Endothelial cell of umbilical vein (primary cell): ENCODE measurements around the gene CMC2. TPM values are rescaled to one million over a fixed set of nuclear protein-coding genes. Genes with fewer than 3 reads are reported as not detected.

Source experiments
- BruUV-seq: library from RNA; stranded (reverse); fragments of 400-500 nt; replicated peaks from 2 replicates; lab custom pipeline; 2021; lab: Mats Ljungman, UMichigan
- CTCF ChIA-PET: fragments of 300-600, 350-600 bp; sonication (Branson Sonifier 250); formaldehyde crosslinking; loops from one replicate; lab custom pipeline; 2021; ENCODE audit warnings: antibody characterized with exemption, inconsistent platforms; lab: Charles Lee
- POLR2A ChIA-PET: fragments of 300-600, 350-600 bp; sonication (Branson Sonifier 250); formaldehyde crosslinking; loops from one replicate; lab custom pipeline; 2021; ENCODE audit warnings: antibody characterized with exemption, inconsistent platforms; lab: Charles Lee
- DNase-seq: peaks from one replicate; pipeline ENCODE4 v3.0.0-alpha.2; 2011; ENCODE audit warnings: low read depth, low spot score
- FAIRE-seq: peaks from 2 replicates; lab custom pipeline; 2011; peaks lifted over from hg19 to GRCh38; lab: Jason Lieb, UNC
- H2AFZ ChIP-seq: 2 replicates; pipeline ENCODE4 v1.6.0; 2012; ENCODE audit warnings: low read depth, low read length, control low read depth, inconsistent platforms
- H3K27ac ChIP-seq: 2 replicates; pipeline ENCODE4 v1.5.1; 2011; ENCODE audit warnings: low read depth, mild to moderate bottlenecking, control low read depth, low read length, moderate library complexity; ENCODE audit not compliant: insufficient read depth
- H3K27me3 ChIP-seq, 2 experiments: 2 replicates each; pipeline versions ENCODE4 v1.6.0 to v1.6.1; 2011; ENCODE audit warnings: low read length in 2 of 2, mixed read lengths in 1 of 2; ENCODE audit not compliant: control insufficient read depth in 2 of 2, insufficient read depth in 2 of 2
- H3K36me3 ChIP-seq, 2 experiments: 2 replicates in 1 of 2; 3 replicates in 1 of 2; pipeline ENCODE4 v1.5.1; 2011; ENCODE audit warnings: low read length in 2 of 2, mild to moderate bottlenecking in 1 of 2, moderate library complexity in 1 of 2; ENCODE audit not compliant: control insufficient read depth in 2 of 2, insufficient read depth in 2 of 2; ENCODE audit errors: extremely low read depth in 1 of 2
- H3K4me1 ChIP-seq: 3 replicates; pipeline ENCODE4 v1.5.1; 2011; ENCODE audit warnings: mild to moderate bottlenecking, low read length; ENCODE audit not compliant: control insufficient read depth, insufficient read depth; ENCODE audit errors: extremely low read depth
- H3K4me2 ChIP-seq: 2 replicates; pipeline ENCODE4 v1.6.1; 2011; ENCODE audit warnings: low read length, control low read depth, mixed read lengths; ENCODE audit not compliant: insufficient read depth
- H3K4me3 ChIP-seq, 3 experiments: fragments of 200-600 bp in 1 of 3; sonication (generic), shearing (Covaris generic) in 1 of 3; replicated peaks in 1 of 3; 2 replicates each; pipeline ENCODE4 v1.5.1; 2011 to 2016; ENCODE audit warnings: control low read depth in 3 of 3, low read length in 3 of 3, mild to moderate bottlenecking in 2 of 3, inconsistent platforms in 1 of 3, low read depth in 1 of 3, moderate library complexity in 1 of 3; ENCODE audit not compliant: insufficient read depth in 1 of 3
- H3K79me2 ChIP-seq: 2 replicates; pipeline ENCODE4 v1.6.0; 2012; ENCODE audit warnings: low read length, inconsistent platforms; ENCODE audit not compliant: control insufficient read depth, insufficient read depth
- H3K9ac ChIP-seq: replicated peaks from 2 replicates; pipeline ENCODE3; 2011; ENCODE audit warnings: low read length, control low read depth; ENCODE audit not compliant: insufficient read depth; ENCODE audit errors: extremely low read depth
- H3K9me1 ChIP-seq: replicated peaks from 3 replicates; pipeline ENCODE4 v1.6.0; 2011; ENCODE audit warnings: mild to moderate bottlenecking, low read length; ENCODE audit not compliant: control insufficient read depth, insufficient read depth; ENCODE audit errors: extremely low read depth
- H3K9me3 ChIP-seq: replicated peaks from 2 replicates; pipeline ENCODE4 v1.5.1; 2012; ENCODE audit warnings: low read length, inconsistent platforms; ENCODE audit not compliant: control insufficient read depth, insufficient read depth
- H4K20me1 ChIP-seq: replicated peaks from 2 replicates; pipeline ENCODE3; 2011; ENCODE audit warnings: mild to moderate bottlenecking, low read length; ENCODE audit not compliant: control insufficient read depth, insufficient read depth; ENCODE audit errors: extremely low read depth
- EZH2 ChIP-seq: IDR thresholded peaks from 2 replicates; pipeline ENCODE4 v1.6.1; 2012; ENCODE audit warnings: borderline replicate concordance, low read depth, mild to moderate bottlenecking, moderate library complexity, low read length, inconsistent platforms; ENCODE audit not compliant: severe bottlenecking
- FOS ChIP-seq: IDR thresholded peaks from 2 replicates; pipeline ENCODE4 v1.6.1; 2011; ENCODE audit warnings: mild to moderate bottlenecking, low read length, moderate library complexity, borderline replicate concordance; ENCODE audit not compliant: insufficient read depth
- GATA2 ChIP-seq: IDR thresholded peaks from 2 replicates; pipeline ENCODE4 v1.7.0; 2011; ENCODE audit warnings: low read depth, mild to moderate bottlenecking, moderate library complexity, mixed read lengths, low read length; ENCODE audit not compliant: insufficient read length, insufficient read depth
- JUN ChIP-seq: IDR thresholded peaks from 2 replicates; pipeline ENCODE4 v1.6.1; 2011; ENCODE audit warnings: borderline replicate concordance, low read depth; ENCODE audit not compliant: insufficient read length, insufficient read depth
- MYC ChIP-seq: IDR thresholded peaks from one replicate; pipeline ENCODE4 v1.6.1; 2011; ENCODE audit warnings: mild to moderate bottlenecking, low read depth, low read length
- POLR2A ChIP-seq: IDR thresholded peaks from 2 replicates; pipeline ENCODE4 v1.6.1; 2012; ENCODE audit warnings: low read depth, mild to moderate bottlenecking, control low read depth, low read length
- POLR2AphosphoS5 ChIP-seq: IDR thresholded peaks from 2 replicates; pipeline ENCODE4 v1.6.1; 2012; ENCODE audit warnings: low read depth, mild to moderate bottlenecking, control low read depth, low read length, moderate library complexity; ENCODE audit not compliant: insufficient read depth
- dilution Hi-C: fragments of 300-500 bp; cut with MboI; formaldehyde crosslinking; loops from one replicate; pipeline ENCODE4 v1.15.0; 2019; ENCODE audit warnings: low sequenced_read_pairs; ENCODE audit not compliant: extremely low pct_ligation_motif_present
- intact Hi-C: fragments of 100-400 bp; cut with micrococcal nuclease; formaldehyde crosslinking; loops from one replicate; pipeline ENCODE4 v1.10.0; 2022
- polyA plus RNA-seq, 4 experiments: library from polyadenylated mRNA; depleted of rRNA in 3 of 4; stranded (reverse) in 3 of 4; unstranded in 1 of 4; fragments of >200 nt; gene quantifications; 2 replicates each; pipeline versions ENCODE4 v1.2.1 to v1.2.3, GENCODE V29; 2011 to 2012; ENCODE audit warnings: missing spikeins in 1 of 4
- total RNA-seq: library from RNA; stranded (reverse); gene quantifications from 2 replicates; pipeline ENCODE4 v1.2.3, GENCODE V29; 2021
- TF ChIP-seq, protein P1 (sequence below): IDR thresholded peaks from 2 replicates; pipeline ENCODE4 v1.6.1; 2011; ENCODE audit not compliant: insufficient read depth, insufficient read length
- TF ChIP-seq, protein P2 (sequence below), 2 donors: IDR thresholded peaks; 1 replicate in 1 of 2; 2 replicates in 1 of 2; pipeline ENCODE4 v1.5.1; 2011; ENCODE audit warnings: low read length in 2 of 2, mild to moderate bottlenecking in 2 of 2, moderate library complexity in 2 of 2, control low read depth in 1 of 2, inconsistent platforms in 1 of 2, low read depth in 1 of 2; ENCODE audit not compliant: insufficient read depth in 1 of 2; ENCODE audit errors: extremely low read depth in 1 of 2

The CMC2 gene
- total and polyA plus RNA-seq, 2 donors (not counting 3 experiments of a cell fraction or from before 2014, with no cell fraction given) = 97.8 to 216 TPM

DNA sequence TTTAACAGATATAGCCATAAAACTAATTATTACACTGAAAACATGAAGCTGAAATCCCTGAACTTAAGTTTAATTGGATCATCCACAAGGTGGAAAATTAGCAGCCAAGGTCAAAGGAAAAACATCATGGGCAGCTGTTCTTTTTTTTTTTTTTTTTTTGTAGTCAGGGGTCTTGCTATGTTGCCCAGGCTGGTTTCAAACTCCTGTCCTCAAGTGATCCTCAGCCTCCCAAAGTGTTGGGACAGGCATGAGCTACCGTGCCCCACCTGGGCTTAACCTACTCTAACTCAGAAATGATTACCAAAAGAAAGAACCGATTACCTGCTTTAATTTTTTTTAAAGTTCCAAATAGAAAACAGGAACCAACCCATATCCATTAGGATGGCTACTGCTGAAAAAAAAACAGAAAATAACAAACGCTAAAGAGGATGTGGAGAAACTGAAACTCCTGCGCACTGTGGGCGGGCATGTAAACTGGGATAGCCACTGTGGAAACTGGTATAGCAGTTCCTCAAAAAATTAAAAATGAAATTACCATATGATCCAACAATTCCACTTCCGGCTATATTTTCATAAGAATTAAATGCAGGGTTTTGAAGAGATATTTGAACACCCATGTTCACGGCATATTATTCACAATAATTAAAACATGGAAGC lies 8.6 kb downstream of the CMC2 start:
- FAIRE-seq (no peak), DNase-seq (no peak)
- no peak overlapping the region for H3K9ac ChIP-seq
- no peak overlapping the region for H3K27ac ChIP-seq
- ChIA-PET CTCF (interaction anchor here (0.7 to 2.0 kb wide), 6 partner anchors 9 to 74 kb away, joined by 3 to 13 read pairs (median 7); partner anchors contain the start of genes ATMIN, CENPN and CMC2), POLR2A (interaction anchor here (0.7 to 2.1 kb wide), 2 partner anchors 9 to 62 kb away, joined by 3 to 7 read pairs; partner anchors contain the start of genes CENPN and CMC2)
- TF ChIP-seq JUN (no peak), MYC (no peak), EZH2 (no peak), POLR2A (no peak), FOS (no peak)
- H2AFZ ChIP-seq = no peak overlapping the region
- H3K4me3 ChIP-seq = no peak overlapping the region
- no peaks in the 10 kb centered on the region for H3K27me3 ChIP-seq
- H4K20me1 ChIP-seq = no peaks in the 10 kb centered on the region
- intact Hi-C loops = loop anchor here (1.0 kb wide), 1 partner anchor 9 kb away; the partner anchor contains the start of gene CENPN
- H3K79me2 ChIP-seq = peaks cover 95% of the 10 kb centered on the region
- H3K9me3 ChIP-seq = no peaks in the 10 kb centered on the region
- peaks cover 31% of the 10 kb centered on the region for H3K4me1 ChIP-seq
- no peaks in the 10 kb centered on the region for H3K36me3 ChIP-seq
- peak overlapping the region; percentile 76 for H3K4me2 ChIP-seq
- no peaks in the 10 kb centered on the region for H3K9me1 ChIP-seq
- no TSS peak for BruUV-seq
- dilution Hi-C loops = no loop called here

DNA sequence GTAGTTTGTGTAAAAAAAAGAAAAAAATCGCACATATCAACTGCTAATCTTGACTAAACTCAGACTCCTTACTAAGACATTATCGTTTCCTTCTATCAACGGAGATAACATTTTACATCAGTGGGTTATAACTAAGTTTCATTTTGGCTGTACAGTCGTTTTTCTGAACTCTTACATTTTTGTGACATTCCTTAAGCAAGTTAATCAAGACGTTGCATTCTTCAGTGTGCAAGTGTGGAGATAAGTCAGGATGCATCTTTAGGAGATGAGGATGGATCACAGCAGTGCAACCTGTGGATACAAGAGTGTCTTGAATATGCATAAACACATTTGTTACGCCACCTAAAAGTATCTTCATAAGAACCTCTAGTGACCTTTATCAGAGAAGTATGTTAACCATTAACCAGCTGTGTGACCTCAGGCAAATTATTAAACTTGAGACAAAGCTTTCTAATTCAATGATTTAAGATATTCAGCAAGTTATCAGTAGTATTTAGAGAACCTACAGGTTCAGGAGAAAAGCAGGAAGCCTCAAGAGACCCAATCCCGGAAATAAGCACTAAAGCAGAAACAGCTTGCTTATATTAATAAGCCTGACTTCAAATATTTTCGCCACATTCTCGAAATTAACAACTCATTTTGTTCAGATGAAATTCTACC lies 9.4 kb downstream of the CMC2 start:
- ChIA-PET CTCF (interaction anchor here (0.8 to 2.0 kb wide), 9 partner anchors 8 to 73 kb away, joined by 3 to 13 read pairs (median 6); partner anchors contain the start of genes ATMIN, CENPN and CMC2), POLR2A (interaction anchor here (0.7 to 2.1 kb wide), 2 partner anchors 10 to 61 kb away, joined by 3 to 7 read pairs; partner anchors contain the start of genes CENPN and CMC2)
- dilution Hi-C loops = no loop called here
- Histone ChIP-seq H3K36me3 (no peaks in the 10 kb centered on the region), H2AFZ (peak overlapping the region; percentile 34), H3K27ac (peak overlapping the region; percentile 51), H3K4me1 (peaks cover 31% of the 10 kb centered on the region), H3K9me1 (no peaks in the 10 kb centered on the region), H3K79me2 (peaks cover 95% of the 10 kb centered on the region), H3K4me3 (peak overlapping the region; percentile 10 to 51 (median 10)), H3K27me3 (no peaks in the 10 kb centered on the region), H4K20me1 (no peaks in the 10 kb centered on the region), H3K9me3 (no peaks in the 10 kb centered on the region), H3K4me2 (peak overlapping the region; percentile 76), H3K9ac (peak overlapping the region; percentile 51)
- BruUV-seq = no TSS peak
- TF ChIP-seq EZH2 (no peak), FOS (no peak), GATA2 (no peak), POLR2AphosphoS5 (no peak), JUN (no peak), POLR2A (no peak), MYC (no peak)
- TF ChIP-seq, protein P1, sequence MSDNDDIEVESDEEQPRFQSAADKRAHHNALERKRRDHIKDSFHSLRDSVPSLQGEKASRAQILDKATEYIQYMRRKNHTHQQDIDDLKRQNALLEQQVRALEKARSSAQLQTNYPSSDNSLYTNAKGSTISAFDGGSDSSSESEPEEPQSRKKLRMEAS = no peak
- TF ChIP-seq, protein P2, sequence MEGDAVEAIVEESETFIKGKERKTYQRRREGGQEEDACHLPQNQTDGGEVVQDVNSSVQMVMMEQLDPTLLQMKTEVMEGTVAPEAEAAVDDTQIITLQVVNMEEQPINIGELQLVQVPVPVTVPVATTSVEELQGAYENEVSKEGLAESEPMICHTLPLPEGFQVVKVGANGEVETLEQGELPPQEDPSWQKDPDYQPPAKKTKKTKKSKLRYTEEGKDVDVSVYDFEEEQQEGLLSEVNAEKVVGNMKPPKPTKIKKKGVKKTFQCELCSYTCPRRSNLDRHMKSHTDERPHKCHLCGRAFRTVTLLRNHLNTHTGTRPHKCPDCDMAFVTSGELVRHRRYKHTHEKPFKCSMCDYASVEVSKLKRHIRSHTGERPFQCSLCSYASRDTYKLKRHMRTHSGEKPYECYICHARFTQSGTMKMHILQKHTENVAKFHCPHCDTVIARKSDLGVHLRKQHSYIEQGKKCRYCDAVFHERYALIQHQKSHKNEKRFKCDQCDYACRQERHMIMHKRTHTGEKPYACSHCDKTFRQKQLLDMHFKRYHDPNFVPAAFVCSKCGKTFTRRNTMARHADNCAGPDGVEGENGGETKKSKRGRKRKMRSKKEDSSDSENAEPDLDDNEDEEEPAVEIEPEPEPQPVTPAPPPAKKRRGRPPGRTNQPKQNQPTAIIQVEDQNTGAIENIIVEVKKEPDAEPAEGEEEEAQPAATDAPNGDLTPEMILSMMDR (IDR thresholded peaks at IDR 0.05; ENCODE audit: extremely low read depth in 1 of 2, insufficient read depth in 1 of 2, low read depth in 1 of 2, low read length in 2 of 2) = no peak
- DNase-seq (peak; percentile 54), FAIRE-seq (peak; percentile 31)
- intact Hi-C loops = loop anchor here (1.0 kb wide), 1 partner anchor 10 kb away; the partner anchor contains the start of gene CENPN
